NCI-H1417 treated with DMSO at 0.1 percent for 48 hours (cell line): Measurements from ENCODE around the gene ANXA11.

ENCODE experiments used
- DNase-seq: peaks from one replicate; lab custom pipeline; 2025; lab: John Stamatoyannopoulos, UW

The ANXA11 gene

GRCh38 chr10:80187465-80188409, 17.6 kb downstream of the ANXA11 start:
- no peak for DNase-seq

- DNase-seq = no peak
These were observed 18.3 kb downstream of the ANXA11 start for GRCh38 chr10:80187060-80187459.

GRCh38 chr10:80186364-80187012, 18.8 kb downstream of the ANXA11 start:
- DNase-seq = no peak

GRCh38 chr10:80185578-80186299, 19.6 kb downstream of the ANXA11 start:
- no peak for DNase-seq

- no peak for DNase-seq
These were observed 21.0 kb downstream of the ANXA11 start for GRCh38 chr10:80184291-80184690.

- no peak for DNase-seq
These were observed 21.9 kb downstream of the ANXA11 start for GRCh38 chr10:80183436-80183835.

- DNase-seq = no peak
These were observed 22.4 kb downstream of the ANXA11 start for GRCh38 chr10:80182986-80183385.

GRCh38 chr10:80177781-80178636, 27.3 kb downstream of the ANXA11 start:
- DNase-seq = no peak

- no peak for DNase-seq
These were observed 28.8 kb downstream of the ANXA11 start for GRCh38 chr10:80176526-80176925.

- DNase-seq = no peak
These were observed 30.5 kb downstream of the ANXA11 start for GRCh38 chr10:80174641-80175395.

GRCh38 chr10:80173466-80173865, 31.9 kb downstream of the ANXA11 start:
- no peak for DNase-seq

- no peak for DNase-seq
These were observed 32.4 kb downstream of the ANXA11 start for GRCh38 chr10:80172896-80173295.

- no peak for DNase-seq
These were observed 34.1 kb downstream of the ANXA11 start for GRCh38 chr10:80171248-80171660.

- DNase-seq = no peak
These were observed 34.7 kb downstream of the ANXA11 start for GRCh38 chr10:80170641-80171040.

GRCh38 chr10:80170026-80170425, 35.3 kb downstream of the ANXA11 start:
- DNase-seq = no peak

GRCh38 chr10:80168679-80169380, 36.5 kb downstream of the ANXA11 start:
- no peak for DNase-seq

GRCh38 chr10:80168162-80168511, 37.2 kb downstream of the ANXA11 start:
- DNase-seq = no peak

GRCh38 chr10:80167471-80168161, 37.7 kb downstream of the ANXA11 start:
- no peak for DNase-seq

GRCh38 chr10:80166581-80167470, 38.5 kb downstream of the ANXA11 start:
- no peak for DNase-seq
